A204.1 (cell line): ENCODE results near the gene TRIM14.
"Not testable (repeated sequence)": the region's sequence is repeated elsewhere in the genome, so short reads cannot be mapped to it uniquely, and the experiment has no call there.

Experiments
- FAIRE-seq: peaks from 2 replicates; lab custom pipeline; 2012; peaks lifted over from hg19 to GRCh38; lab: Jason Lieb, UNC

TRIM14 gene

GRCh38 chr9:98081477-98082219 is 37.4 kb downstream of the TRIM14 start:
- FAIRE-seq, result no peak

DNA sequence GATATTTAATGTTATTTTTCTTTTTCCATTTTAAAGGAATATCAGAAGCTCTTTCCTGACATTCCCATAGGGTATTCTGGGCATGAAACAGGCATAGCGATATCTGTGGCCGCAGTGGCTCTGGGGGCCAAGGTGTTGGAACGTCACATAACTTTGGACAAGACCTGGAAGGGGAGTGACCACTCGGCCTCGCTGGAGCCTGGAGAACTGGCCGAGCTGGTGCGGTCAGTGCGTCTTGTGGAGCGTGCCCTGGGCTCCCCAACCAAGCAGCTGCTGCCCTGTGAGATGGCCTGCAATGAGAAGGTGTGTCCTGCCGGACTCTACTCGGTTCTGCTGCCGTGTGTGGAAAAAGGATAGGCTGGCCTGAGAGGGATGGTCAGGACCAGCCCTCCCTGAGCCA is 38.2 kb downstream of the TRIM14 start:
- no peak for FAIRE-seq

- FAIRE-seq, result no peak
Observed at GRCh38 chr9:98080326-98080725, 38.7 kb downstream of the TRIM14 start.

GRCh38 chr9:98078895-98079294 is 40.1 kb downstream of the TRIM14 start:
- FAIRE-seq, result no peak

DNA sequence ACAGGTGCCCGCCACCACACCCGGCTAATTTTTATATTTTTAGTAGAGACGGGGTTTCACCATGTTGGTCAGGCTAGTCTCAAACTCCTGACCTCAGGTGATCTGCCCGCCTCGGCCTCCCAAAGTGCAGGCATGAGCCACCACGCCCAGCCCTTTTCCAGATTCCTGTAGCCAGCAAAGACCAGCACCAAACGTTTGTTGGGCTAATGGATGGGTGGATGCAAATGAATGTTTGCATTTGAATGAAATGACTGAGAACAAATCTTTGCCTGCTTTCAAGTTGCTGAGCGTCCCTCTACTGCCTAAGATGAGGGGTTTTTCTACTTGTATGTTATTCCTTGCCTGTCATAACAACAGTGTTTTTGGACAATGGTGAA is 42.5 kb downstream of the TRIM14 start:
- FAIRE-seq, result not testable (repeated sequence)

DNA sequence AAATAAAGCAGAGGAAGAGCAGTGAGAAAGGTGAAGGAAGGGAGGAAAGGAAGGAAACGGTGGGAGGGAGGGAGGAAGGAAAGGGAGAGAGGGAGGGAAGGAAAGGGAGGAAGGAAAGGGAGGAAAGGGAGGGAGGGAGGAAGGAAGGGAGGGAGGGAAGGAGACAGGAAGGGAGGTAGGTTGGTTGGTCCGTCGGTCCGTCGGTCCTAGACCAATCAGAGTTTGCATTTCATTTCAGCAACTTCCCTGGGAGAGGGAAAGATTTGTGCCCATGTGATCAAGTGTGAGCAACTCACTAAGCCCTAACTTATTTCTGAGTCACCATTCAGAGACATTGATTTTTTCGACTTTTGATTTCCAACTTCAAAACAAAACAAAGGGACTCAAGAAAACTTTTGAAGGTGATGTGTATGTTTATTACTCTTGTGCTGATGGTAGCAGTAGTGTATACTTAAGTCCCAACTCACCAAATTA is 43.7 kb downstream of the TRIM14 start:
- FAIRE-seq, result no peak

DNA sequence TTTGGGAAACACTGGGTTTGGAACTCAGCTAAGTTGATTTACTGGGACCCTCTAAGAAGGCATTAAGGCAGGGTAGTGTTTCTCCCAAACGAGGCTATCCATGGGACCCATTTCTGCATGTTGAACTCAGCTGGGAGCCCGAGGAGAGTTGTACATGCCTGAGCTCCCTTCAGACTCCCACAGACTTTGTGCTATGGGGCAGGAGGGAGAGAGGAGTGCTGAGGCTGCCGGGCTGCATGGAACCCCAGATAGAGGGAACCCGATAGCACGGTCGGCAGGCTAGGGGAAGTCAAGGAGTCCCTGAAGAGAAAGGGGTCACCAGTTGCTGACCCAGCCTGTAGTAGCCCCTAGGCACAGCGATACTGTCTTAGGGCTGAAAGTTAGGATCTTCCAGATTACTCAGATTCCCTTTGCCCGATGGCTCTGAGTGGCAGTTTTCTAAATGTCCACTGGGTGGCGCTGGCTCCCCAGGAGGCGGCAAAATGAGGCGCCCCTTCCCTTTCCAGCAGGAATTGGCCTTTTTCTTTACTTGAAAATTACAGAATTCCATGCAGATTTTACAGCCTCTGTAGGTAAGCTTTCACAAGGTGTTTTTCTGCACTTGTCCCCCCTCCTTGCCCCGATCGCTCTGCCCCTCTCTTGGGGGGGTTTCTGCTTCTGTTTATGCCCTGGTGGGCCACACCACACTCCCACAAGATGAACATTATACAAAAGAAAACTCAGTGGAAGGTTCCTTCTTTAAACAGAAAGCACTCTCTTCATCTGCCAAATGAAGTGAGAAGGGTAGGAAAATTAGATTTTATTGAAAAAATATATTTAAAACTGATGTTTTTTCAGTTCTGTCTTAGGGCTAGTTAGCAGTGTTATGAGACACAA is 44.7 kb downstream of the TRIM14 start:
- FAIRE-seq, result peak; percentile 43

DNA sequence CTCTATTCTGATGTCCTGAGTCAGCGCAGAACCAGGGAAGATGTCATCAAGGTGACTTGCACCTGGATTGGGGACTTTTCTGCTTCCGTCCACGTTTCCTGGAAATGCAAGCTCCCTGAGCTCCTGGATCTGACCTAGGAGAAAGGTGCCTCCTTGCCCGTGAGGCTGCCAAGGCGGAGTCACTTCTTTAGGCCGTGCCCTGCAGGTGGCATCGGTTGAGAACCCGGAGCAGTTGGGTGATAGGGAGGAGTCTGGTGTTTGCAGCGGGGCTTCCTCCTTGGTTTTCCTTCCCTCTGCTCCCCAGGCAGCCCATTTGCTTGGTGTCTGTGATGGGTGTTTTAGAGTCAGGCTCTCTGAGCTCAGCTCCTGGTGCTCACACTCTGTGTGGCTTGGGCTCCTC is 47.3 kb downstream of the TRIM14 start:
- no peak for FAIRE-seq

DNA sequence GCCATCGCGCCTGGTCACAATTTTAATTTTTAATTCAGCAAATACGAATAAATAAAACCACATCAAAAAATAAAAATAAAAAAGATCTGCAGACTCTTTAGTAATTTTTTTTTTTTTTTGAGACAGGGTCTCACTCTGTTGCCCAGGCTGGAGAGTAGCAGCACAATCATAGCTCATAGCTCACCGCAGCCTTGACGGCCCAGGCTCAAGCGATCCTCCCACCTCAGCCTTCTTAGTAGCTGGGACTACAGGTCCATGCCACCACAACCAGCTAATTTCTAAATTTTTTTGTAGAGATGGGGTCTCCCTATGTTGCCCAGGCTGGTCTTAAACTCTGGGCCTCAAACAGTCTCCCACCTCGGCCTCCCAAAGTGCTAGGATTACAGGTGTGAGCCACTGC is 48.3 kb downstream of the TRIM14 start:
- FAIRE-seq, result no peak

GRCh38 chr9:98069551-98069950 is 49.5 kb downstream of the TRIM14 start:
- FAIRE-seq, result no peak

DNA sequence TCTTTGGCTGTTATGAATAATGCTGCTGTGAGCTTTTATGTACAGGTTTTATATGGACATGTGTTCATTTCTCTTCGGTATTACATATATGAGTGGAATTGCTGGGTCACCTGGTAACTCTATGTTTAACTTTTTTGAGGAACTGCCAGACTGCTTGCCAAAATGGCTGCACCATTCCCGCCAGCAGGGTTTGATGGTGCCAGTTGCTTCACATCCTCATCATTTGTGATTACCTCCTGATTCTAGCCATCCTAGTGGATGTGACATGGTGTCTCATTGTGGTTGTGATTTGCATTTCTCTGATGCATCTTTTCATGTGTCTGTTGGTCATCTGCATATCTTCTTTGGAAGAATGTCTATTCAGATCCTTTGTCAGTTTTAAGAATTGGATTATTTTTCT is 51.8 kb downstream of the TRIM14 start:
- no peak for FAIRE-seq

- no peak for FAIRE-seq
Observed at GRCh38 chr9:98066235-98066634, 52.8 kb downstream of the TRIM14 start.

GRCh38 chr9:98064623-98065392 is 54.2 kb downstream of the TRIM14 start:
- FAIRE-seq, result no peak

- no peak for FAIRE-seq
Observed at GRCh38 chr9:98062161-98062560, 56.9 kb downstream of the TRIM14 start.

DNA sequence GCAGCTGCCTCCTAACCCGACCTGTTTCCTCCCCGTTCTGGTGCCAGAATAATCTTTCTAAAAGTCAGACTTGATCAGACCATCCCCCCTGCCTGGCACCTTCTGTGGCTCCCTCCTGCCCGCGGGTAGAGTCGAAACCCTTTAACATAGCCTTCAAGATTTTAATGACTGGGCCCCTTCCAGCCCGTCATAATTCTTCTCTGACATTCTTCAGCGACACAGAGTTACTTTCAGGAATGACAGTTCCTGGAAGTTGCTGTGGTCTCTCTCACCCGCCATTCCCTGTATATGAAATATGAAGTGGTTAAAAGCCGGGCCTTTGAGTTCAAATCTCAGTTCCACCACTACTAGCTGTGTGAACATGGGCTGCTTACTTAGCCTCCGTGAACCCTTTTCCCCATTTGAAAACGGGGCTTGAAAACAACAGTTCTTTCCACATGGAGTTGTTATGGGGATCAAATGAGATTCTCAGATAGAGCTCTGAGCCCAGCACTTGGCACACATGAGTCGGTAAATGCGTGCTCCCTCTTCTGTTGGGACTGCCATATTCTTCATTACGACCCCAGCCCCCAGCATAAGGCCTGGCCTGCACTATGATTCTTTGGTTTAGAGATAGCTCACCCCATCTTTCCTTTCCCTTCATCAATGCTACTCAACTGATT is 61.8 kb downstream of the TRIM14 start:
- no peak for FAIRE-seq

GRCh38 chr9:98056269-98057137 is 62.5 kb downstream of the TRIM14 start, which contains the start of gene NANS:
Gene NANS (plus strand): TSS chr9:98056732. CDS start chr9:98056809, 77 bp downstream.
- FAIRE-seq, result no peak

GRCh38 chr9:98054376-98054951 is 64.6 kb downstream of the TRIM14 start:
- no peak for FAIRE-seq

DNA sequence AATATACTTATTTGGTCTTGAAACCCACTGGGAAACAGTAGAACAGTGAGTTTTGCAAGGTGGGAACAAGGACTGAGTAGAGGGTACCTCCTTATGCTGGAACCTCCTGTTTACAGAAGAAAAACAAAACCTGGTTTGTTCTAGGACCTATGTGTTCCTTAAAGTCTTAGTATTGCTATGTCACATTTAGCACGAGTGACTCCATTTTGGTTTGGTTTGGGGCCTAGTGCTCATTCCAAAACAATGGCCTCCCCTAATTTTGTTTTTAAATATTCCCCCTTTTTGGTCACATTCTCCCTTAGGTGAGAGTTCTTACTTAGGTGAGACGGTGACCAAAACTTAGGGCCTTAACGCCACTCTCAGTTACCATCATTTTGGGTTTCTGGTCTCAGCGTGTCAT is 68.7 kb downstream of the TRIM14 start:
- FAIRE-seq, result no peak

- FAIRE-seq, result no peak
Observed at GRCh38 chr9:98049288-98050072, 69.5 kb downstream of the TRIM14 start.

- no peak for FAIRE-seq
Observed at GRCh38 chr9:98047002-98047401, 72.0 kb downstream of the TRIM14 start.
